ENCODE data around the gene HOXA9.
A peak's percentile ranks its signal among the peaks of the same experiment; 100 is the strongest.

HOXA9 gene

DNA sequence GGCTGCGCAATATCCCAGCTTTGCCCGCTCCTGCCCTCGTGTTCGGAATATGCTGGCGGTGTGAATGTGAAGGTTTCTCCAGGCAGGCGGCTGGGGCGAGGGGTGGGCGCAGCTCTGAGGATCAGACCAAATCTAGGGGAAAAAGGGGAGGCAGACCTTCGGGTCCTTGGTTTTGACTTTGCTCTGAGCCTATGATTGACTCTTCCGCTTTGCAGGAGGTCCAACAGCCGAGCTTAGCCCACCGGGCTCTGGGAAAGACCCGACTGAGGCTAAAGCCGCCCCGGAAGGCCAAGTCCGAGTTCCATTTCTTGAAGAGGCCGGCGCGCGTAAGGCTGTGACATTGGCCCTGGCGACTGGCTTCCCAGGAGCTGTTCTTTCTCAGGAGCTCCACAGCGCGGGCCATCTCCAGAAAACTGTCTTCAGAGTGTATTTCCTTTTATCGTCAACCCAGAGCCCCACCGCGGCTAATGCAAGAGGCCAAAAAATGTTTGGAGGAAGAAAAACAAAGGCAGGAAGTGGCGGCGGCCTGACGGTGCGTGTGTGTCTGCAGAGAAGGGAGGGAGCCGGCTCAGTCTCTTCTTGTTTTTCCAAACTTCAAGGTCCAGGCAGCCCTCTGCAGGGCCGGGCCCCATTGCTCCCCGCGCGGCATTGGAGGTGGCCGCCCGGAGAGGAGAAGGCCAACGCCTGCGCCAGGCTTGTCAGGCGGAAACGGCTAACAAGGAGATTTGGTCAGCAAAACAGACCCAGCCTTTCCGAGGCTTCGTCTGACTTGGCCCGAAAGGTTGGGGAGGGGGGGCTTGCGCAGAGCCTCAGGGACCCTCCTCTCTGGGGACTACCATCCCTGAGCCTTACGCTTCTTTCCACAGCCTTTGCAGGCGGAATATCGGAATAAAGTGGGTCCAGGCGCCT lies 23.3 kb upstream of the HOXA9 start:
- no peak for DNase-seq
- TF ChIP-seq GATA1 (IDR thresholded peaks at IDR 0.05; ENCODE audit: low read depth, low read length) (no peak), POLR2A (IDR thresholded peaks at IDR 0.05; ENCODE audit: low read length) (no peak)

DNA sequence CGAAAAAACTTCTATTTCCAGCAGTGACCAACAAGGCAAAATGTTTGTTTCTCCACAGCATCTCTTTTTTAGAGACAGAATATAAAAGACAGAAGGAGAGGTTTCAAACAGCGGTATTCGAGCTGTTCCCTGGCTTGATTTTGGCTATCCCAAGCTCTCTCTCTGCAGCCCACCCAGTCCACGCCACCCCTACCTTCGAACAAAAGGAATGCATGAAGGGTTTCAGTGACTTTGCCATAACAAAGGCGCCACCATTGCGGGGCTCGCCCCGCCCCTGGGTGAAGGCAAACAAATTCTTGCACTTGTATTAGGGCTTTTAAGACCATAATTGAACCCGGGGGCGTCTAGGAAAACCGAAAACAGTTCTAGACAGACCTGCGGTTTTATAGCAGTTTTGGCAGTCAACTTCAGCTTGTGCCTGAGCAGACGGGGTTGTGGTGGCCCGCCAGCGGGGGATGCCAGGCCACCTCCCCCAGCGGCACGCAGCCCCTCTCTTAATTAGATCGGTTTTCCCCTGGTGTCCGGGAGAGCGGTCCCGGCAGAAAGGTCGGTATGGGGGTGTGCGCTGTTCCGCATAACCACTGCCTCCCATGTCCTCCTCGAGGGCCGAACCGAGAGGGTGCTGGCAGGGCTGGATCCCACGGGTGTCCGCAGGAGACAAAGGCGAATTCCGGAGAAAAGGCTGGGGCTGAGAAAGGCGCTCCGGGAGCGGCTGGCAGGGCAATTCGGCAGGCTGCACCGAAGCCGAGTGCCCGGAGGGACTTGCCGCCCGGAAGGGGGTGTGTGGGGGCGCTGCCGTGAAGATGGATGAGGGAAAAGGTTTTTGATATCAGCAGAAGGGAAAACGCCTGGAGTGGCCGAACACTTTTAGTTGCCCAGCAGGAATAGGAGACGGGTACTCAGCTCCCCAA lies 22.4 kb upstream of the HOXA9 start:
- no peak for DNase-seq
- TF ChIP-seq POLR2A (IDR thresholded peaks at IDR 0.05; ENCODE audit: low read length) (no peak), GATA1 (IDR thresholded peaks at IDR 0.05; ENCODE audit: low read depth, low read length) (no peak)

DNA sequence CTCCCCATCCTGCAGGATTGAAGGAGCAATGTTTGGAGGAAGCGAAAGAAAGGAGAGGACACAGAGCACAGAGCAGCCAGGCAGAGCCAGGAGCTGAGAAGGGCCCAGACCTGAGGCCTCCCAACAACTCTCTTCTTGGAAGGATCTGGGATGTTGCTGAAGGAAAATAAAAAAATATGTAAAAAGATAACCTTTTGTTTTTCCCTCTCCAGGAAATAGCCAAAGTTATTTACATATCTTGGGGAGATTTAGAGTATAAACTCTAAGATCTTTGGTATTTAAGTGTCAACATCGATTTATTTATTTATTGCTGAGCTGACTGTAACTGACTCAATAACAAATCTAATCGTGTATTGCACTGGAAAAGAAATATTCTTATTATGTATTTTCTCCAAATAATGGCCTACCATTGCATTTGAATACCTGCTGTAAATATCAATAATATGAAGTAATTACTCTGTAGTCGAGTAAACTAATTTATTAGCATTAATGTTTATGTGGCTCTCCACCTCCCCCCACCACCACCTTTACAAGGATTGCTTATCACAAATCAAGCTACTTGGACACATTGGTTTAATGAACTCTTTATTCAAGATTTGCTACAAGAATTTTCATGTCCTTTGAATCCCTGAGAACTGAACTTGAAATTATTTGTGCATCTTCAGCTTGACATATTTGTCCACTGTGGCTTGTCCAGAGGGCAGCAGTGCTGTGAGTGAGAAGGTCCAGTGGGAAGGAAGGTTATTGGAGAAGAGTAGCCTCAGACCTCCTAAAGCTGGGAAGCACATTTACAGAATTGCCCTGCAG lies 21.5 kb upstream of the HOXA9 start:
- no peak for DNase-seq
- TF ChIP-seq POLR2A (IDR thresholded peaks at IDR 0.05; ENCODE audit: low read length) (no peak), GATA1 (IDR thresholded peaks at IDR 0.05; ENCODE audit: low read depth, low read length) (no peak)

DNA sequence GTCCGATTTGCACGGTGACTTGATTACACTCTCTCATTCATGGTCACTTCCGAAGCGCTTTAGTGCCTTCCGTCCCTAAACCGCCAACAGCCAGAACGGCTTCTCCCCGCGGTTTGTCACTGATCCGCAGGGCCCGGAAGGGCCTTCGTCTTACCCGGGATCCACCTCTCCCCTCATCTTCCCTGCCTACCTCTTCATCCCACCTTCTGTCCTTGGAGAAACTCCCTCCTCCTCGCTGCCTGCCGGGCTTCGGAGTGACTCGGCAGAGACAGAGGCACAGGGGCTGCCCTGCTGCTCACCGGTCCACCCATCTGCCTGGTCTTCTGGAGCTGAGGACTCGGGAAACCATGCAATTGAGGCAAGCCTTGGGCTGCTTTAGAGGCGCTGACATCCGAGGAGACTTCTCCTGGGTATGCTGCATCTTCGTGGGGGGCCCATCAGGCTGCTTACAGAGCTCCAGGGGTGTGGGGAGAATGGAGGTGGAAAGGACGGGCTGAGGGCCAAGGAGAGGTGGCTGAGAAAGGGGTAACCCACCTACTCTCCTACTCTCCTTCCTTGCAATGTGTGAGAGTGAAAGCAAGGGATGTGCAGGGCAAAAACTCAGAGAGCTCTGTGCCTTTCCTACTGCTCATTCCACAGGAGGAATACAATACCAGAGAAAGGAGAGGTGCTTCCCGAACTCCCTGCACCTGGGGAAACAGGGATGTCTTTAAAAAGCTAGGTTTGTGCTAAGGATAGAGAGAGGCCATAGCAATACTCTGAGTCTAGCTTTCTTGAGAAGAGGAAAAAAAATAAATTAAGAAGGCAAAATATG lies 20.7 kb upstream of the HOXA9 start:
- no peak for DNase-seq
- TF ChIP-seq GATA1 (IDR thresholded peaks at IDR 0.05; ENCODE audit: low read depth, low read length), result no peak
- TF ChIP-seq POLR2A (IDR thresholded peaks at IDR 0.05; ENCODE audit: low read length), result no peak

DNA sequence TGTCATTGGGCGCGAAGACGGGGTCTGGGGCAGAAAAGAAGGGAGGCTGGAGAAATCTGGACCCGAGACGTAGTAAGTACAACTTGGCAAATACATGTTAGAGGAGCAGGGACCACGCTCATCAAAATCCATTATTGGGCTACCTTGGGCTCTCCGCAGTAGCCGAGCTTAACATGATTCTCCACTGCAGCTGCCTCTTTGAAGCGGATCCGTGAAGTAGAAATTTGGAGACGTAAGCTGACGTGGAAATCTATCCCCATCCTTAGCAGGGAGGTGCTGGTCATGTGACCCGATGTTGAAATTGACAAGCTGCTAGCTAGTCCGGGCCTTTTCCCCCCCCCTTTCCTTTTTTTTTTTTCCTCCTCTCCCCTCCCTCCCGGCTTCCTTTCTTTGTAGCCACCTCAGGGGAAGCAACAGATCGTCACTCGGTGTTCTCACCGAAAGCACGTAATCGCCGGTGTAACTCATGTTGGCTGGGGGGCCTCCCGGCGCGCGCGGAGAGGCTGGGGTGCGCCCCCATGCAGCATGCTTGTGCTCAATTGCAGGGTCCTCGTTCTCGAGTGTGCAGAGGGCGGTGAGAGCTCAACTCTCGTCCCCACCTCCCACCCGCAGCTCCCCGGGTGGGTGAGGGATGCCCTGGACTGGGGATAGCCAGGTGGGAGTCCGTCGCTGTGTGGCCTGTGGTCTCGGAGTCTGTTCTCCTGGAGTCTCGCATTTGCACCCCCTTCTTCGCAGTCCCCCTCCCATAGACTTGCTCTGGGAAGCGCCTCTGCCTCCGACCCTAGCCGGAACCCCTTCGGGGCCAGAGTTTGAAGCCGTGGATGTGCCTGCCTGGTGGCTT lies 19.9 kb upstream of the HOXA9 start, which contains the start of gene HOXA11:
Gene HOXA11 (minus strand): TSS at position 220 of the 841 bp plus-strand sequence. CDS start 88 bp downstream, at position 132.
- no peak for TF ChIP-seq POLR2A (IDR thresholded peaks at IDR 0.05; ENCODE audit: low read length)
- TF ChIP-seq GATA1 (IDR thresholded peaks at IDR 0.05; ENCODE audit: low read depth, low read length), result no peak
- DNase-seq, result peak in 1 of 2 experiments; percentile 16

DNA sequence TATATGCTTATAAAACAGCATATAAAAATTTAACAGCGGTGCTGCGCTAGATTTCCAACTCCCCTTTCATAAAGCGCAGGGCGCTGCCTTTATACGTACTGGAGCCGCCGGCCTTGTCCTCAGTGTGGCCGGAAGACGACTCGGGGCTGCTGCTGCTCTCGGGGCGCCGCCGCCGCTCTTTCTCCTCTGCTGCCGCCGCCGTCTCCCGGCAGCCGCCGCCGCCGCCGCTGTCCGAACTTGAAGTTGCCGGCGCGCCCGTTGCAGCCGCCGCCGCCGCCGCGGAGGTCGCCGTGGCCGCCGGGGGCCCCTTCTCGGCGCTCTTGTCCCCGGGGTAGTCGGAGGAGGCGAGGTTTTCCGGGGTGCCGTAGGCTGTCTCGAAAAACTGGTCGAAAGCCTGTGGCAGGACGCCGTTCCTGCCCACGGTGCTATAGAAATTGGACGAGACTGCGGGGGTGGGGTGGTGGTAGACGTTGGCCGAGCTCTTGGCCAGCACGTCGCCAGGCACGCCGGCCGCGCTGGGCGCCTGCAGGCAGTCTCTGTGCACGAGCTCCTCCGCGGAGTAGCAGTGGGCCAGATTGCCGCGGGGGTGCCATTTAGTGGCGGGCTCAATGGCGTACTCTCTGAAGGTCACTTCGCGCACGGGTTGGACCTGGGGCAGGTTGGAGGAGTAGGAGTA lies 19.1 kb upstream of the HOXA9 start:
- TF ChIP-seq GATA1 (IDR thresholded peaks at IDR 0.05; ENCODE audit: low read depth, low read length), result no peak
- no peak for TF ChIP-seq POLR2A (IDR thresholded peaks at IDR 0.05; ENCODE audit: low read length)
- peak; percentile 16 to 30 for DNase-seq

DNA sequence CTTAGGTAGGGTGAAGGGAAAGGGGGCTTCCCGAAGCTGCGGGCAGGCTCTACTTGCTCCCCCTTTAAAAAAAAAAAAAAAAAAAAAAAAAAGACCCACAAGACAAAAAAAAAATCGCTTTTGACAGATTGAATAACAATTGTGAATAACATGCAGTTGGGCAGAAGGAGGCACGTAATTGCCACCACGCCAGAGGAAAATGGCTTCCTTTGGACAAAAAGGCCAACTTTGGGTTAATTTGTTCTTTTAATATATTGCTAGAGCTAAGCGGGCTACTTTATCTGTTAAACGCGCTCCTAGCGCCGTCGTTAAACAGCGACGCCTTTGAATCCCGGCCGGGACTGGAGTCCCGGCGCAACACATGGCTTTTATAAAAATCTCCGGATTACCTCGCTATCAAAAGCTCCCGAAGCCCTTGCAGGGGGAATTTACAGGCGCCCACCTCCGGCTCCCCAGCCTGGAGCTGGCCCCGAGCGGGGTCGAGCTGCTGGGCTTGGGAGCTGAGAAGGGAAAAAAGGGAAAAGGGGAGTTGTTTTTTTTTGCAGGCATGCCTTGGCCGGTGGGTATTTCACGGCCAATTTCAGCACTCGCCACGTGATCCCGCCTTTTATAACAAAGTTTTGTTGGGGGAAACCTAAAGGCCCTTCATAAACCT lies 18.5 kb upstream of the HOXA9 start:
- TF ChIP-seq GATA1 (IDR thresholded peaks at IDR 0.05; ENCODE audit: low read depth, low read length), result no peak
- TF ChIP-seq POLR2A (IDR thresholded peaks at IDR 0.05; ENCODE audit: low read length), result no peak
- peak in 1 of 2 experiments; percentile 11 for DNase-seq

DNA sequence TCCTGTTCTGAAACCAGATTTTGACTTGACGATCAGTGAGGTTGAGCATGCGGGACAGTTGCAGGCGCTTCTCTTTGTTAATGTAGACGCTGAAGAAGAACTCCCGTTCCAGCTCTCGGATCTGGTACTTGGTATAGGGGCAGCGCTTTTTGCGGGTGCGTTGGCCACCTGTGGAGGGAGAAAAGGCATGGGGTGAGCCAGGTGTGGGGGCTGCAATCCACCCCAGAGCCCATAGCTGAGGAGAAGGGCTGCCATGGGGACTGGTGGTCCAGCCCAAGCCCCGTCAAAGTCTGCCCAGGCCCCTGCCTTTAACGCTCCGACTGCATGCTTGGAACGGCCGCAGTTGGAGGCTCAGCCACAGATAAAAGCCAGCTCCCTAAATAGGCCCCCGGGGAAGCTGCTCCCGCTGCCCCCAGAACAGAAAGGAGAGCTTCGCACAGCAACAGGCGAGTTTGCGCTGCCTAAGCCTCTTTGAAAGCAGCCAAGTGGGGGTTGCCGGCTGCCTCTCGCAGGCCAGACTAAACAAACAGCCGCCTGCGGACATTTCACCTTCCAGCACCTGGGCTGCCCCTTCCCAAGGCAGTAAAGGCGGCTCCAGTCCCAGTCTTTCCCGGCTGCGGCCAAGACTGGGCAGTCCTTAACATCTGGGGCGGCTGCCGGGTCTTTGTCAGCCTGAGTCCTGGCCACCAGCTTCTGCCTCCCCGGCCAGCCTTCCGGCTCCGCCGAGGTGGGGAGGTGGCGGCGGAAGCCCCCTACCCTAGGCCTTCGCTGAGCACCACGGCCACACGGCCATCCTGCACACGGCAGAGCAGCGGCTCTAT lies 17.7 kb upstream of the HOXA9 start:
- no peak for TF ChIP-seq POLR2A (IDR thresholded peaks at IDR 0.05; ENCODE audit: low read length)
- no peak for TF ChIP-seq GATA1 (IDR thresholded peaks at IDR 0.05; ENCODE audit: low read depth, low read length)
- no peak for DNase-seq

DNA sequence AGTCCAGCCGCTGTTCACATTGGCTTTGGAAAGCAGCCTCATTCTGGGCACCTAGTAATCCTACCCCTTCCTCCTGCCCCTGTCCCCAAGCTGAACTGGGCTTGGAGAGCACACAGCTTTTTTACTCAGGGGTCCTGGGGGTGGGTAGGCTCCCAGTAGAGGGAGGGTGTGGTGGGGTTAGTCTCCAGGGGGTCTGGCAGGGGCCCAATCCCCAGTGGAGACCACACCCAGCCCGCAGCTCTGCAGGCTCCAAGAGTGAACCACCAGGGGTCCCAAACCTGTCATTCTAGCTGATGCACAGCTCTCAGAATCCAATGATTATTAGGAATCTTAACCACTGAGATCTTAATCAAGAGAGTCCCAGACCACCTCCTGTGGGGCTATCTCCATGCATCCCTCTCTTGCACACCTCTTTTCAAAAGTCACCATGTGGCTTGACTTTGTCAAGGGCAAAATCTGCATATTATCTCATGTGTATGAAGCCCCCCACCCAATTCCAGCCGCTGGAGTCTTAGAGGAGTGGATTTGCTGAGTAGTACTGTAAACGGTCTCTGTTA lies 17.0 kb upstream of the HOXA9 start:
- no peak for DNase-seq
- TF ChIP-seq GATA1 (IDR thresholded peaks at IDR 0.05; ENCODE audit: low read depth, low read length) (no peak), POLR2A (IDR thresholded peaks at IDR 0.05; ENCODE audit: low read length) (no peak)

DNA sequence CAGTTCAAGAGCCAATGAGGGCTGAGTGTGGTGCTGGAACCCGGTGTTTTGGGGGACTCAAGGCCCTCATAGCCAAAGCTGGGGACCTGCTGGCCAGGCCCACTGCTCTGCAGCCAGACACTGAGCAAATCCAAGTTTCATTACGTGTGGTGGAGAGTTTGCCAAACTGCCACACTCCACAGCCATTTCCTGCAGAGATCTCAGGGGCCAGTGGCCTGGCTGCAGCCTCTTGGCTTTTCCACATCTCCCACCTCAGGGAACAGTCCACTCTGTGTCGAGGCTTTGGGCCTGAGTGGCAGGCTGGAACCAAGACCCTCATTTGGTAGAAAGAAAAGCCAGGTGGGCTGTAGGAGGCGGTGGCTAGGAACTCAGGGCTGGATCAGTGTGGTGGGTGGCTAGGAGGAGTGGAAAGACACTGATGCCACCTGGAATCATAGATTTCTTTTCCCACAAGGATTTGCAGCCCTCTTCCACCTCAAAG lies 16.5 kb upstream of the HOXA9 start:
- no peak for DNase-seq
- TF ChIP-seq GATA1 (IDR thresholded peaks at IDR 0.05; ENCODE audit: low read depth, low read length) (no peak), POLR2A (IDR thresholded peaks at IDR 0.05; ENCODE audit: low read length) (no peak)
